ENCODE results near the gene CCDC50. TPM values are rescaled to one million over a fixed set of nuclear protein-coding genes. Genes with fewer than 3 reads are reported as not detected.

The CCDC50 gene
- total RNA-seq, 1 experiment from 2014 or later, result 80.9 TPM

DNA sequence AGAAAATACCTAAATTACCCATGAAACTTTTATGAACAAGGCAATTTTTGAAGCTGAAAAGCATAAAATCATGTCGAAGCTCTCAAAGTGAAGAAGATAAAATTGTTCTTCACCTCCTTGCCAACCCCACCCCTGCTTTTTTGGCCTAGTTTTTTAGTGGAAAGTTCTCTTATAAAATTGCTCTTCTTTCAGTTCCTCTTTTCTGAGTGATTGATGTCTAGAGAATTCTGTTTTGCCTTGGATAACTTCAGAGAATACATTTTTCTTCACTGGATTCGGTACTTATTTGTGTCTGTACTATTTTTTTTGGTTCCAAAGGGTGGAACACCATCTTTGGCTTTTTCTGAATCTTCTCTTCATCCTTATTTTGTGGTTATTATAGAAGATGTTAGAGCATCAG is 106.8 kb downstream of the CCDC50 start:
- no TSS peak for BruUV-seq (replicated peaks)
- Histone ChIP-seq H3K9ac (ENCODE audit: low read length) (no peak overlapping the region), H3K27ac (ENCODE audit: low read length) (no peak overlapping the region), H3K4me2 (ENCODE audit: low read length) (no peak overlapping the region), H2AFZ (ENCODE audit: low read length) (no peak overlapping the region), H3K79me2 (ENCODE audit: low read length) (no peaks in the 10 kb centered on the region), H3K36me3 (ENCODE audit: low read depth, low read length) (no peaks in the 10 kb centered on the region), H4K20me1 (ENCODE audit: low read length) (no peaks in the 10 kb centered on the region), H3K27me3 (ENCODE audit: low read length) (peaks cover 50% of the 10 kb centered on the region), H3K9me2 (replicated peaks; ENCODE audit: low read length) (no peaks in the 10 kb centered on the region), H3K4me3 (ENCODE audit: low read length) (no peak overlapping the region), H3F3A (ENCODE audit: low read length, unreplicated experiment) (no peaks in the 10 kb centered on the region), H3K9me3 (ENCODE audit: low read length) (no peaks in the 10 kb centered on the region), H3K4me1 (ENCODE audit: insufficient read depth, low read length) (no peaks in the 10 kb centered on the region)
- ATAC-seq (no peak), DNase-seq (no peak)
- TF ChIP-seq EZH2phosphoT487 (IDR thresholded peaks at IDR 0.05; ENCODE audit: borderline replicate concordance, low read length) (no peak), EZH2 (IDR thresholded peaks at IDR 0.05; ENCODE audit: low read length, unreplicated experiment) (no peak)
- TF ChIP-seq, protein P1, sequence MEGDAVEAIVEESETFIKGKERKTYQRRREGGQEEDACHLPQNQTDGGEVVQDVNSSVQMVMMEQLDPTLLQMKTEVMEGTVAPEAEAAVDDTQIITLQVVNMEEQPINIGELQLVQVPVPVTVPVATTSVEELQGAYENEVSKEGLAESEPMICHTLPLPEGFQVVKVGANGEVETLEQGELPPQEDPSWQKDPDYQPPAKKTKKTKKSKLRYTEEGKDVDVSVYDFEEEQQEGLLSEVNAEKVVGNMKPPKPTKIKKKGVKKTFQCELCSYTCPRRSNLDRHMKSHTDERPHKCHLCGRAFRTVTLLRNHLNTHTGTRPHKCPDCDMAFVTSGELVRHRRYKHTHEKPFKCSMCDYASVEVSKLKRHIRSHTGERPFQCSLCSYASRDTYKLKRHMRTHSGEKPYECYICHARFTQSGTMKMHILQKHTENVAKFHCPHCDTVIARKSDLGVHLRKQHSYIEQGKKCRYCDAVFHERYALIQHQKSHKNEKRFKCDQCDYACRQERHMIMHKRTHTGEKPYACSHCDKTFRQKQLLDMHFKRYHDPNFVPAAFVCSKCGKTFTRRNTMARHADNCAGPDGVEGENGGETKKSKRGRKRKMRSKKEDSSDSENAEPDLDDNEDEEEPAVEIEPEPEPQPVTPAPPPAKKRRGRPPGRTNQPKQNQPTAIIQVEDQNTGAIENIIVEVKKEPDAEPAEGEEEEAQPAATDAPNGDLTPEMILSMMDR (conservative IDR thresholded peaks at IDR 0.05; ENCODE audit: low read depth, low read length), result no peak
- intact Hi-C loops (cut with micrococcal nuclease), result no loop called here
- CTCF ChIA-PET, result no interaction called here
- POLR2A ChIA-PET (ENCODE audit: unreplicated experiment), result no interaction called here

DNA sequence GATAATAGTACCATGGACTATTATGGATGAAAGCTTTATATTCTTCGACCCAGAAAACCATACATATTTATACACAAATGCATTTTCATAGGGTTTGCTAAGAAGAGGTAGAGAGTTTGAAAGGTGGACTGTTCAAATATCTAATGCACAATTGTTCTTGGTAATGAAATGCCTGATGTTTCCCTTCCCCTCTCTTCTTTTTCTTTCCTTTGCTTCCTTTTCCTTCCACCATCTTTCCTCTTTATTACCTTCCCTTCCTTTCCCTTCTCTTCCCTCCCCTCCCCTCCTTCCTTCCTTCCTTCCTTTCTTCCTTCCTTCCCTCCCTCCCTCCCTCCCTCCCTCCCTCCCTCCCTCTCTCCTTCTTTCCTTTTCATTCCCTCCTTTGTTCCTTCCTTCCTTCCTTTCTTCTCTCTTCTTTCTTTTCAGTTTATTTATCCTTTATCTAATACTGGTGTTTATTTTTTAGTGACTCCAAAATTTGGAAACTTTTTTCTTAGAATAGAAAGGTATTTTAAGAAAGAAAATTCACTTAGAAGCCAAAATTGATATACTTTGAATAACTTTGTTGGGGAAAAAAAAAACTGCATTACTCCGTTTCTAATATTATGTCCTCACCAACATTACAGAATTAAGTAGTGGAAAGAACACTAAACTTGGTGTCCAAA is 109.1 kb downstream of the CCDC50 start:
- no peak for ATAC-seq

DNA sequence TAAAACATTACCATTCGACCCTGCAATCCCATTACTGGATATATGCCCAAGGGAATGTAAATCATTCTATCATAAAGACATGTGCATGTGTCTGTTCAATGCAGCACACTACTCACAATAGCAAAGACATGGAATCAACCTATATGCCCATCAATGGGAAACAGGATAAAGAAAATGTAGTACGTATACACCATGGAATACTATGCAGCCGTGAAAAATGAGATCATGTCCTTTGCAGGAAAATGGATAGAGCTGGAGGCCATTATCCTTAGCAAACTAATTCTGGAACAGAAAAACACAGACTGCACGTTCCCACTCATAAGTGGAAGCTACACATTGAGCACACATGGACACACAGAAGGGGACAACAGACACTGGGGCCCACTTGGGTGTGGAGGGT is 111.3 kb downstream of the CCDC50 start:
- H3K9me2 ChIP-seq (replicated peaks; ENCODE audit: low read length), result no peaks in the 10 kb centered on the region
- H3K4me3 ChIP-seq (ENCODE audit: low read length), result no peak overlapping the region
- no peaks in the 10 kb centered on the region for H4K20me1 ChIP-seq (ENCODE audit: low read length)
- no peak for TF ChIP-seq EZH2 (IDR thresholded peaks at IDR 0.05; ENCODE audit: low read length, unreplicated experiment)
- TF ChIP-seq, protein P1 (conservative IDR thresholded peaks at IDR 0.05; ENCODE audit: low read depth, low read length), result no peak
- TF ChIP-seq EZH2phosphoT487 (IDR thresholded peaks at IDR 0.05; ENCODE audit: borderline replicate concordance, low read length), result no peak
- no peaks in the 10 kb centered on the region for H3K9me3 ChIP-seq (ENCODE audit: low read length)
- no peaks in the 10 kb centered on the region for H3K79me2 ChIP-seq (ENCODE audit: low read length)
- H3K9ac ChIP-seq (ENCODE audit: low read length), result no peak overlapping the region
- no peaks in the 10 kb centered on the region for H3K4me1 ChIP-seq (ENCODE audit: insufficient read depth, low read length)
- intact Hi-C loops (cut with micrococcal nuclease), result no loop called here
- no peaks in the 10 kb centered on the region for H3F3A ChIP-seq (ENCODE audit: low read length, unreplicated experiment)
- POLR2A ChIA-PET (ENCODE audit: unreplicated experiment), result no interaction called here
- H3K4me2 ChIP-seq (ENCODE audit: low read length), result no peak overlapping the region
- no TSS peak for BruUV-seq (replicated peaks)
- H3K27ac ChIP-seq (ENCODE audit: low read length), result no peak overlapping the region
- ATAC-seq (no peak), DNase-seq (no peak)
- H3K27me3 ChIP-seq (ENCODE audit: low read length), result peaks cover 68% of the 10 kb centered on the region
- CTCF ChIA-PET, result no interaction called here
- no peaks in the 10 kb centered on the region for H3K36me3 ChIP-seq (ENCODE audit: low read depth, low read length)
- H2AFZ ChIP-seq (ENCODE audit: low read length), result no peak overlapping the region

More for the DNA sequence above, 109.1 kb downstream of the CCDC50 start:
- no peak overlapping the region for H3K9ac ChIP-seq (ENCODE audit: low read length)
- no peak for TF ChIP-seq EZH2 (IDR thresholded peaks at IDR 0.05; ENCODE audit: low read length, unreplicated experiment)
- TF ChIP-seq, protein P1 (conservative IDR thresholded peaks at IDR 0.05; ENCODE audit: low read depth, low read length), result no peak
- no peak for TF ChIP-seq EZH2phosphoT487 (IDR thresholded peaks at IDR 0.05; ENCODE audit: borderline replicate concordance, low read length)
- no peak overlapping the region for H3K27ac ChIP-seq (ENCODE audit: low read length)
- no peaks in the 10 kb centered on the region for H4K20me1 ChIP-seq (ENCODE audit: low read length)
- no peaks in the 10 kb centered on the region for H3K9me2 ChIP-seq (replicated peaks; ENCODE audit: low read length)
- DNase-seq, result no peak
- H3K36me3 ChIP-seq (ENCODE audit: low read depth, low read length), result no peaks in the 10 kb centered on the region
- peaks cover 66% of the 10 kb centered on the region for H3K27me3 ChIP-seq (ENCODE audit: low read length)
- no peaks in the 10 kb centered on the region for H3F3A ChIP-seq (ENCODE audit: low read length, unreplicated experiment)
- no peaks in the 10 kb centered on the region for H3K4me1 ChIP-seq (ENCODE audit: insufficient read depth, low read length)
- intact Hi-C loops (cut with micrococcal nuclease), result no loop called here
- ChIA-PET POLR2A (ENCODE audit: unreplicated experiment) (no interaction called here), CTCF (no interaction called here)
- no peak overlapping the region for H3K4me3 ChIP-seq (ENCODE audit: low read length)
- no TSS peak for BruUV-seq (replicated peaks)
- no peaks in the 10 kb centered on the region for H3K9me3 ChIP-seq (ENCODE audit: low read length)
- no peak overlapping the region for H2AFZ ChIP-seq (ENCODE audit: low read length)
- H3K79me2 ChIP-seq (ENCODE audit: low read length), result no peaks in the 10 kb centered on the region
- no peak overlapping the region for H3K4me2 ChIP-seq (ENCODE audit: low read length)
